Prostate gland (tissue), 2 donors: Measurements from ENCODE around the gene RIPOR3. TPM values are rescaled to one million over a fixed set of nuclear protein-coding genes. Genes with fewer than 3 reads are reported as not detected.

Experiments used
- DNase-seq: peaks from one replicate; pipeline ENCODE4 v3.0.0-alpha.2; 2019; ENCODE audit warnings: low spot score
- H3K27ac ChIP-seq, 2 donors: fragments of 200-600 bp; sonication (generic); 2 replicates each; pipeline ENCODE4 v1.5.1; 2017 to 2019
- H3K27me3 ChIP-seq: fragments of 200-600 bp; sonication (generic); replicated peaks from 2 replicates; pipeline ENCODE4 v1.5.1; 2019; ENCODE audit not compliant: insufficient read depth
- H3K36me3 ChIP-seq, 2 donors: fragments of 200-600 bp; sonication (generic); 1 replicate in 1 of 2; 2 replicates in 1 of 2; pipeline versions ENCODE4 v1.5.1 to v1.8.1; 2017 to 2019
- H3K4me1 ChIP-seq: fragments of 200-600 bp; sonication (generic); replicated peaks from 2 replicates; pipeline ENCODE4 v1.5.1; 2019
- H3K4me3 ChIP-seq, 2 donors: fragments of 200-600 bp; sonication (generic); 2 replicates each; pipeline ENCODE4 v1.5.1; 2017 to 2019
- H3K9me3 ChIP-seq: fragments of 200-600 bp; sonication (generic); 2 replicates; pipeline ENCODE4 v1.5.1; 2017
- POLR2A ChIP-seq: fragments of 450-650 bp; IDR thresholded peaks from one replicate; pipeline ENCODE4 v1.6.1; 2016; ENCODE audit warnings: antibody characterized with exemption, mild to moderate bottlenecking
- POLR2AphosphoS5 ChIP-seq: sonication (generic); formaldehyde crosslinking; IDR thresholded peaks from one replicate; pipeline ENCODE4 v1.6.1; 2017; ENCODE audit warnings: antibody characterized with exemption
- WGBS: methylation state at CpG from one replicate; pipeline ENCODE4 v1.1.5; 2018; 5-methylcytosine and 5-hydroxymethylcytosine counted together
- intact Hi-C: fragments of 100-400 bp; cut with DNase I; formaldehyde crosslinking; loops from one replicate; pipeline ENCODE4 v1.14.2; 2022
- total RNA-seq, 2 donors: library from RNA; depleted of rRNA; stranded (reverse); fragments of >200 nt; gene quantifications; one replicate each; pipeline ENCODE4 v1.1.0, GENCODE V29; 2016
- TF ChIP-seq, protein P1 (sequence below), 4 experiments: fragments of 200-600 bp in 2 of 4; fragments of 450-650 bp in 2 of 4; sonication (generic) in 2 of 4; IDR thresholded peaks; 1 replicate in 3 of 4; 2 replicates in 1 of 4; pipeline ENCODE4 v1.5.1; 2016 to 2019; ENCODE audit warnings: antibody characterized with exemption in 4 of 4, mild to moderate bottlenecking in 2 of 4, moderate library complexity in 2 of 4

RIPOR3 gene
- total RNA-seq, 2 donors from 2014 or later: 0.55 to 11.3 TPM

DNA sequence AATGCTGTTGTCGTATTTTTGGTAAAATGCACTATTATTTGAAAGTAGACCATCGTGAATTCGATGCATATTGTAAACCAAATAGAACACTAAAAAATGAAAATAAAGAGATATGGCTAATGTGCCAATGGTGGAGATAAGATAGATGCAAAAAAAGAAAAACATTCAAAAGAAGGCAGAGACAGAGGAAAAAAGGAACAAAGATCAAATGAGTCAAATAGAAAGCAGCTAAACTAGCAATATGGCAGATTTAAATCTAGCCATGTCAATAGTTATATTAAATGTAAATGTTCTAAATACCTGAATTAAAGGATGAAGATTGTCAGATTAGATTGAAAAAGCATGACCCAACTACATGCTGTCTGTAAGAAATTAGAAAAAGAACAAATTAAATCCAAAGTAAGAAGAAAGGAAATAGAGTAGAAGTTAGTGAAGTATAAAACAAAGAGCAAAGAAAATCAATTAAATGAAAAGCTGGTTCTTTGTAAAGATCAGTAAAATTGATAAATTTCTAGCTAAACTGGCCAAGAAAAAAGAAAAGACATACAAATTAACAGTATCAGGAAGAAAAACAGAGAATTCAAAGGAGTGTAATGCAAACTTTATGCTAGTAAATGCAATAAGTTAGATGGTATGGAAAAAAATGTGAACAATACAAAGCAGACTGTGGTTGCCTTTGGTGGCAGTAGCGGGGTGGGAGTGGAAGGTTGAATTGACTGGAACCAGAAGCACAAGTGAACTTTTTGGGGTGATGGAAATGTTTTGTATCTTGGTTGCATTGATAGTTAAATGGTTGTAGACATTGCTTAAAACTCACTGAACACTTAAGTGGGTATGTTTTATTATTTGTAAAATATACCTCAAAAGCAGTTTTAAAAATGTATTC is 136.4 kb downstream of the RIPOR3 start:
- intact Hi-C loops: no loop called here
- Histone ChIP-seq H3K4me3 (no peak overlapping the region), H3K9me3 (no peaks in the 10 kb centered on the region), H3K27ac (no peak overlapping the region), H3K4me1 (no peaks in the 10 kb centered on the region), H3K27me3 (no peaks in the 10 kb centered on the region), H3K36me3 (no peaks in the 10 kb centered on the region)
- DNase-seq: no peak
- 96% methylated on average over 4 of the region's 4 CpGs for WGBS
- TF ChIP-seq POLR2AphosphoS5 (no peak), POLR2A (no peak)
- TF ChIP-seq, protein P1, sequence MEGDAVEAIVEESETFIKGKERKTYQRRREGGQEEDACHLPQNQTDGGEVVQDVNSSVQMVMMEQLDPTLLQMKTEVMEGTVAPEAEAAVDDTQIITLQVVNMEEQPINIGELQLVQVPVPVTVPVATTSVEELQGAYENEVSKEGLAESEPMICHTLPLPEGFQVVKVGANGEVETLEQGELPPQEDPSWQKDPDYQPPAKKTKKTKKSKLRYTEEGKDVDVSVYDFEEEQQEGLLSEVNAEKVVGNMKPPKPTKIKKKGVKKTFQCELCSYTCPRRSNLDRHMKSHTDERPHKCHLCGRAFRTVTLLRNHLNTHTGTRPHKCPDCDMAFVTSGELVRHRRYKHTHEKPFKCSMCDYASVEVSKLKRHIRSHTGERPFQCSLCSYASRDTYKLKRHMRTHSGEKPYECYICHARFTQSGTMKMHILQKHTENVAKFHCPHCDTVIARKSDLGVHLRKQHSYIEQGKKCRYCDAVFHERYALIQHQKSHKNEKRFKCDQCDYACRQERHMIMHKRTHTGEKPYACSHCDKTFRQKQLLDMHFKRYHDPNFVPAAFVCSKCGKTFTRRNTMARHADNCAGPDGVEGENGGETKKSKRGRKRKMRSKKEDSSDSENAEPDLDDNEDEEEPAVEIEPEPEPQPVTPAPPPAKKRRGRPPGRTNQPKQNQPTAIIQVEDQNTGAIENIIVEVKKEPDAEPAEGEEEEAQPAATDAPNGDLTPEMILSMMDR (IDR thresholded peaks at IDR 0.05): no peak

GRCh38 chr20:50552979-50553378 is 138.4 kb downstream of the RIPOR3 start:
- Histone ChIP-seq H3K27me3 (no peaks in the 10 kb centered on the region), H3K4me1 (no peaks in the 10 kb centered on the region), H3K27ac (no peak overlapping the region), H3K9me3 (no peaks in the 10 kb centered on the region), H3K36me3 (no peaks in the 10 kb centered on the region), H3K4me3 (no peak overlapping the region)
- WGBS: 93% methylated on average over 3 of the region's 3 CpGs
- intact Hi-C loops: no loop called here
- no peak for DNase-seq
- TF ChIP-seq, protein P1 (IDR thresholded peaks at IDR 0.05): no peak
- no peak for TF ChIP-seq POLR2AphosphoS5
- TF ChIP-seq POLR2A: no peak

DNA sequence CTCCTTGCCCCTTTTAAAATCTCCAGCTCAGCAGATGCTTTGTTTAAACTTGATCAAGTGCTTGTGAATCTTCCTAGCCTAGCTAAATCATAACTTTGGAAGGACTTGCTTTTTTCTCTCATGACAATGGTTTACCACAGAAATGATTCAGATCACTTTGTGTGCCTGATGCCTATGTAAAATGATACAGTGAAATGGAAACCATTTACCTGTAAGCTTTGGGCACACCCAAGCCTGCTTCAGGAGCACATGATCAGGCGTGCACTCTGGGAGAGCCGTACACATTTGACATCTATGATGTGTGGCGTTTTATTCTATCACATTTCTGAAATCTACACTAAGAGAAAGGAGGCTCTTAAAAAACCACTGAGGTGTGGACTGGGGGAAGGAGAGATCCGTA is 140.1 kb downstream of the RIPOR3 start:
- intact Hi-C loops: no loop called here
- no peak for DNase-seq
- 59% methylated on average over 4 of the region's 4 CpGs for WGBS
- H3K9me3 ChIP-seq: no peaks in the 10 kb centered on the region
- H3K27me3 ChIP-seq: no peaks in the 10 kb centered on the region
- no peaks in the 10 kb centered on the region for H3K36me3 ChIP-seq
- no peaks in the 10 kb centered on the region for H3K4me1 ChIP-seq
- no peak overlapping the region for H3K4me3 ChIP-seq
- TF ChIP-seq POLR2A: no peak
- TF ChIP-seq, protein P1 (IDR thresholded peaks at IDR 0.05): no peak
- no peak for TF ChIP-seq POLR2AphosphoS5
- H3K27ac ChIP-seq: no peak overlapping the region

DNA sequence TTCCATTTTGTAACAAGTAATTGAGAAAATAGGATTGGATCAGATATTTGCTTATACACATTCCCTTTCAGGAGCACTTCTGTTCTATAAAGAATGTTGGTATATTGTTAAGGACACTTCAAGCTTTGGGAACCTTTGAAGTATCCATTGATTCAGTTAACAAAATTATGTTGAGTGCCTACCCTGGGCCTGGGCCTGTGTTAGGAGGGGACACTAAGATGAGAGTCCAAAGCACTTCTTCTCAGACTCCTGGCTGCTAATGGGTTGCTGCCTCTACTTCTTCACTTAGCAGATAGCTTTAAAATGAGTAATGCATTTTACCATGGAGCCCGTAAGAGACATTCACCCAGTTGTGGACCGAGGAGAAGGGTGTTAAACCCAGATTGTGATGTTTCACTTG is 140.8 kb downstream of the RIPOR3 start:
- intact Hi-C loops: no loop called here
- TF ChIP-seq, protein P1 (IDR thresholded peaks at IDR 0.05): no peak
- TF ChIP-seq POLR2A (no peak), POLR2AphosphoS5 (no peak)
- WGBS: 62% methylated on average over 2 of the region's 2 CpGs

GRCh38 chr20:50548396-50548795 is 142.9 kb downstream of the RIPOR3 start:
- 93% methylated on average over 5 of the region's 5 CpGs for WGBS
- H3K9me3 ChIP-seq: no peaks in the 10 kb centered on the region
- no peak overlapping the region for H3K27ac ChIP-seq
- H3K36me3 ChIP-seq: no peaks in the 10 kb centered on the region
- intact Hi-C loops: no loop called here
- H3K4me1 ChIP-seq: no peaks in the 10 kb centered on the region
- no peak for DNase-seq
- TF ChIP-seq, protein P1 (IDR thresholded peaks at IDR 0.05): no peak
- TF ChIP-seq POLR2AphosphoS5: no peak
- TF ChIP-seq POLR2A: no peak
- H3K27me3 ChIP-seq: no peaks in the 10 kb centered on the region
- H3K4me3 ChIP-seq: no peak overlapping the region

More for the DNA sequence above, 140.8 kb downstream of the RIPOR3 start:
- H3K9me3 ChIP-seq: no peaks in the 10 kb centered on the region
- H3K36me3 ChIP-seq: no peaks in the 10 kb centered on the region
- no peak overlapping the region for H3K27ac ChIP-seq
- no peaks in the 10 kb centered on the region for H3K27me3 ChIP-seq
- H3K4me3 ChIP-seq: no peak overlapping the region
- H3K4me1 ChIP-seq: no peaks in the 10 kb centered on the region
- DNase-seq: no peak
